Esophagus squamous epithelium (tissue), 4 donors: Measurements from ENCODE around the gene TCIRG1.

ENCODE experiments used
- CTCF ChIP-seq, 6 experiments: fragments of 450-650 bp in 4 of 6; fragments of 200-600 bp in 2 of 6; sonication (generic) in 2 of 6; IDR thresholded peaks; one replicate each; pipeline ENCODE4 v1.5.1; 2016 to 2019; ENCODE audit warnings: antibody characterized with exemption in 6 of 6, mild to moderate bottlenecking in 4 of 6, moderate library complexity in 4 of 6
- POLR2A ChIP-seq, 4 donors: fragments of 450-650 bp; IDR thresholded peaks; one replicate each; pipeline ENCODE4 v1.6.1; 2017; ENCODE audit warnings: antibody characterized with exemption in 4 of 4, mild to moderate bottlenecking in 4 of 4, moderate library complexity in 3 of 4

- TF ChIP-seq CTCF (IDR thresholded peaks at IDR 0.05) = no peak
- no peak for TF ChIP-seq POLR2A (IDR thresholded peaks at IDR 0.05)
Observed at GRCh38 chr11:68057807-68058206, 19.0 kb downstream of the TCIRG1 start.
